OCI-LY7 (cell line): Measurements from ENCODE around the gene ZFP36L1. TPM values are rescaled to one million over a fixed set of nuclear protein-coding genes. Genes with fewer than 3 reads are reported as not detected.

Experiments
- BruUV-seq: library from RNA; stranded (reverse); fragments of 400-500 nt; replicated peaks from 2 replicates; lab custom pipeline; 2021; lab: Mats Ljungman, UMichigan
- CTCF ChIA-PET: fragments of 300-600 bp; sonication (Branson Sonifier 250); formaldehyde crosslinking; loops from one replicate; lab custom pipeline; 2022; ENCODE audit warnings: antibody characterized with exemption; ENCODE audit not compliant: unreplicated experiment; lab: Charles Lee
- POLR2A ChIA-PET: fragments of 300-600 bp; sonication (Branson Sonifier 250); formaldehyde crosslinking; loops from one replicate; lab custom pipeline; 2022; ENCODE audit warnings: antibody characterized with exemption; lab: Charles Lee
- DNase-seq: peaks from one replicate; pipeline ENCODE4 v3.0.0-alpha.2; 2015; ENCODE audit warnings: low spot score
- H2AFZ ChIP-seq: fragments of 200-600 bp; sonication (generic), shearing (Covaris generic); 2 replicates; pipeline ENCODE4 v1.6.1; 2014; ENCODE audit warnings: mild to moderate bottlenecking, antibody characterized with exemption, low read length, moderate library complexity
- H3K27ac ChIP-seq: fragments of 200-600 bp; sonication (generic); 2 replicates; pipeline ENCODE4 v1.5.1; 2014; ENCODE audit warnings: mixed run types, low read depth, mild to moderate bottlenecking, moderate library complexity, low read length, inconsistent platforms; ENCODE audit not compliant: poor library complexity, severe bottlenecking
- H3K36me3 ChIP-seq: fragments of 200-600 bp; sonication (generic); 2 replicates; pipeline ENCODE4 v1.6.1; 2014; ENCODE audit warnings: mild to moderate bottlenecking, antibody characterized with exemption, low read length, moderate library complexity, mixed read lengths; ENCODE audit not compliant: insufficient read depth
- H3K4me1 ChIP-seq: fragments of 200-600 bp; sonication (generic); 2 replicates; pipeline ENCODE4 v1.5.1; 2014; ENCODE audit warnings: mild to moderate bottlenecking, low read length; ENCODE audit not compliant: insufficient read depth, poor library complexity, severe bottlenecking
- H3K4me2 ChIP-seq: fragments of 200-600 bp; sonication (generic); 2 replicates; pipeline ENCODE4 v1.6.1; 2014; ENCODE audit warnings: mild to moderate bottlenecking, low read length
- H3K4me3 ChIP-seq: fragments of 200-600 bp; sonication (generic); 2 replicates; pipeline ENCODE4 v1.5.1; 2014; ENCODE audit warnings: mild to moderate bottlenecking, low read depth, low read length; ENCODE audit not compliant: poor library complexity, severe bottlenecking
- H3K79me2 ChIP-seq: fragments of 200-600 bp; sonication (generic); 2 replicates; pipeline ENCODE4 v1.6.1; 2016; ENCODE audit warnings: low read depth, mild to moderate bottlenecking, low read length, moderate library complexity, mixed read lengths; ENCODE audit not compliant: insufficient read depth
- H3K9me2 ChIP-seq: fragments of 200-600 bp; sonication (generic); 2 replicates; pipeline ENCODE4 v1.6.1; 2016; ENCODE audit warnings: mild to moderate bottlenecking, low read length, mixed read lengths; ENCODE audit not compliant: insufficient read depth
- H3K9me3 ChIP-seq: fragments of 200-600 bp; sonication (generic); 2 replicates; pipeline ENCODE4 v1.6.1; 2014; ENCODE audit warnings: mild to moderate bottlenecking, mixed run types, low read length, mixed read lengths
- H4K20me1 ChIP-seq: fragments of 200-600 bp; sonication (generic); 2 replicates; pipeline ENCODE4 v1.6.1; 2014; ENCODE audit warnings: mild to moderate bottlenecking, antibody characterized with exemption, low read length, moderate library complexity, mixed read lengths; ENCODE audit not compliant: insufficient read depth
- EZH2phosphoT487 ChIP-seq: fragments of 200-600 bp; sonication (generic); IDR thresholded peaks from 2 replicates; pipeline ENCODE4 v1.6.1; 2018; ENCODE audit warnings: low read depth, borderline replicate concordance, mild to moderate bottlenecking, mixed run types, antibody characterized with exemption, low read length, moderate library complexity, mixed read lengths
- intact Hi-C: fragments of 100-400 bp; cut with micrococcal nuclease; formaldehyde crosslinking; loops from one replicate; pipeline ENCODE4 v1.10.0; 2022; ENCODE audit not compliant: unreplicated experiment
- total RNA-seq, 2 experiments: library from RNA; depleted of rRNA in 1 of 2; stranded (reverse); fragments of >200 nt in 1 of 2; shearing (Covaris generic) in 1 of 2; gene quantifications; 2 replicates each; pipeline ENCODE4 v1.2.3, GENCODE V29; 2014 to 2022
- TF ChIP-seq, protein P1 (sequence below): fragments of 200-600 bp; sonication (generic); conservative IDR thresholded peaks from 2 replicates; pipeline ENCODE4 v1.5.1; 2014; ENCODE audit warnings: mild to moderate bottlenecking, antibody characterized with exemption, low read length, moderate library complexity, mixed read lengths

Gene ZFP36L1
- total RNA-seq, 2 experiments from 2014 or later, result 24.2 to 57.0 TPM

DNA sequence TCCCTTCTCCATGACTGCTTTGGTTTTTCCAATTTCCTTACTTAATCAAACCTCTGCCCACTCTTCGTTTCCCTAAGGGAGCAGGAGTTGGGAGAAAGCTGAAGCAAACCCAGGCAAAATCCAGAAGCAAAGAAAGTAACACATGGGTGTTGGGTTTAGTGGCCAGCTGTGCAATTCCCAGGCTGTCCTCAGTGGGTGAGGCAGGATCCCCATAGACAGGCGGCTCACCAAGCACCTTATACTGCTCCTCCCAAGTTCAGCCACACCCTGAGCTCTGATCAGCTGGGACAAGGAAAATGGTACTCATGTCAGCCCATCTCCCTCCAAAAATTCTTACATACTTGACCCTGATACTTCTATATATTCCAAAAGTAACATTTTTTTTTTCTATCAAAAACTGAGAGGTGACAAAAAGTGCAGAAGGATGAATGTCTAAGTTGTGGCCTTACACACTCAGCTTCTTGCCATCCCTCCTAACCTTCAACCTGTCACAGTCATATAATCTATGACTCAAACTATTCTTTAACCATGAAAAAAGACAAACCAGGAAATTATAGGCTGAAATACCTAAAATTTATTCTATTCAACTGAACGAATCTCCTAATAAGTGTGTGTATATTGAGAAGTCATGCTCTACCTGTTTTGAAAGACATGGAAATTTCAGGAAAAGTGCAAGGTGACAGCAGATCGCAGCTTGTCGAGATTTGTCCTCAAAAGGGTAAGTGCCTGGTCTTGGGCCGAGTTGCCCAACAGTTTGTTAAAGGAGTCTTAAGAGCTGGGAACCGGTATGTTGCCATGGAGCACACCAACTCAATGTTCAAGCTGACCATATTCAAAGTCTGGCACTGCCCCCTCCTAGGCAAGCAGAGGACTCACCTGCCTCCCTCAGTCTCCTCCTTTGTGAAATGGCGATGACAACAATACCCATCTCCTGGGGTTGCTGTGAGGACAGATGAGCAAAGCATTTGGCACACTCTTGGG, 17.6 kb upstream of the ZFP36L1 start:
- ChIA-PET POLR2A (interaction anchor here (0.5 to 0.7 kb wide), 4 partner anchors 9 to 405 kb away, joined by 4 read pairs; partner anchors contain the start of gene ZFP36L1), CTCF (no interaction called here)
- DNase-seq, result no peak
- H3K79me2 ChIP-seq, result peaks cover 7% of the 10 kb centered on the region; the same call in 1 of the 2 replicates
- H3K4me3 ChIP-seq, result no peak overlapping the region
- intact Hi-C loops, result no loop called here
- H3K9me2 ChIP-seq, result no peaks in the 10 kb centered on the region
- no peaks in the 10 kb centered on the region for H3K36me3 ChIP-seq
- no TSS peak for BruUV-seq
- H3K9me3 ChIP-seq, result no peaks in the 10 kb centered on the region; the same call in 1 of the 2 replicates
- H3K4me2 ChIP-seq, result no peak overlapping the region
- no peak overlapping the region for H2AFZ ChIP-seq
- TF ChIP-seq EZH2phosphoT487, result no peak
- TF ChIP-seq, protein P1, sequence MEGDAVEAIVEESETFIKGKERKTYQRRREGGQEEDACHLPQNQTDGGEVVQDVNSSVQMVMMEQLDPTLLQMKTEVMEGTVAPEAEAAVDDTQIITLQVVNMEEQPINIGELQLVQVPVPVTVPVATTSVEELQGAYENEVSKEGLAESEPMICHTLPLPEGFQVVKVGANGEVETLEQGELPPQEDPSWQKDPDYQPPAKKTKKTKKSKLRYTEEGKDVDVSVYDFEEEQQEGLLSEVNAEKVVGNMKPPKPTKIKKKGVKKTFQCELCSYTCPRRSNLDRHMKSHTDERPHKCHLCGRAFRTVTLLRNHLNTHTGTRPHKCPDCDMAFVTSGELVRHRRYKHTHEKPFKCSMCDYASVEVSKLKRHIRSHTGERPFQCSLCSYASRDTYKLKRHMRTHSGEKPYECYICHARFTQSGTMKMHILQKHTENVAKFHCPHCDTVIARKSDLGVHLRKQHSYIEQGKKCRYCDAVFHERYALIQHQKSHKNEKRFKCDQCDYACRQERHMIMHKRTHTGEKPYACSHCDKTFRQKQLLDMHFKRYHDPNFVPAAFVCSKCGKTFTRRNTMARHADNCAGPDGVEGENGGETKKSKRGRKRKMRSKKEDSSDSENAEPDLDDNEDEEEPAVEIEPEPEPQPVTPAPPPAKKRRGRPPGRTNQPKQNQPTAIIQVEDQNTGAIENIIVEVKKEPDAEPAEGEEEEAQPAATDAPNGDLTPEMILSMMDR, result no peak
- no peak overlapping the region for H3K27ac ChIP-seq
- H3K4me1 ChIP-seq, result peaks cover 63% of the 10 kb centered on the region
- H4K20me1 ChIP-seq, result no peaks in the 10 kb centered on the region

DNA sequence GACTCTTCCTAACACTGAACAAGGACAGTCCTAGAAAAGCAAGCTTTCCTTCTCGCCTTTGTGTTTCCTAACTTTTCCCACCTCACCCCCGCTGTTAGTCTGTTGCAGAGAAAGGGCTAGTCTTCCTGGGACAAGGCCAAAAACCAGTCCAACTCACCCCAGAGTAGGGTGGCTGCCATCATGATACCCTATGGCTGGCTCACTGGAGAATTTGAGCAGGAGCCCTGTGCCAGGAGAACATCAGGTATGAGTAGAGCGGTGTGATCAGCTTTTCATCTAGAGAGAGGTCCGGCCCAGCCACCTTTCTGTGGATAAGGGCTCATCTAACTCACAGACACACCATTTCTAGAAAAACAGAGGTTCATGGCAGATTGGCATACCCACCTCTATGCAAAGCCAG, 16.7 kb upstream of the ZFP36L1 start:
- H3K79me2 ChIP-seq, result no peaks in the 10 kb centered on the region

More for the DNA sequence above, 16.7 kb upstream of the ZFP36L1 start:
- no peaks in the 10 kb centered on the region for H3K9me2 ChIP-seq
- no peaks in the 10 kb centered on the region for H4K20me1 ChIP-seq
- no peak overlapping the region for H3K4me3 ChIP-seq
- BruUV-seq, result no TSS peak
- POLR2A ChIA-PET, result interaction anchor here (0.7 to 1.1 kb wide), 3 partner anchors 9 to 18 kb away, joined by 3 to 5 read pairs (median 3); no protein-coding TSS in a partner anchor
- H3K4me2 ChIP-seq, result no peak overlapping the region
- no peak overlapping the region for H3K27ac ChIP-seq
- peaks cover 57% of the 10 kb centered on the region for H3K4me1 ChIP-seq
- intact Hi-C loops, result no loop called here
- H3K9me3 ChIP-seq, result peaks cover 8% of the 10 kb centered on the region; the same call in 1 of the 2 replicates
- no peak for DNase-seq
- H3K36me3 ChIP-seq, result peaks cover 5% of the 10 kb centered on the region; the same call in 1 of the 2 replicates
- TF ChIP-seq EZH2phosphoT487, result no peak
- TF ChIP-seq, protein P1, result no peak
- no peak overlapping the region for H2AFZ ChIP-seq
- CTCF ChIA-PET, result no interaction called here
